ENCODE results near the gene ABCG8.

ABCG8 gene

DNA sequence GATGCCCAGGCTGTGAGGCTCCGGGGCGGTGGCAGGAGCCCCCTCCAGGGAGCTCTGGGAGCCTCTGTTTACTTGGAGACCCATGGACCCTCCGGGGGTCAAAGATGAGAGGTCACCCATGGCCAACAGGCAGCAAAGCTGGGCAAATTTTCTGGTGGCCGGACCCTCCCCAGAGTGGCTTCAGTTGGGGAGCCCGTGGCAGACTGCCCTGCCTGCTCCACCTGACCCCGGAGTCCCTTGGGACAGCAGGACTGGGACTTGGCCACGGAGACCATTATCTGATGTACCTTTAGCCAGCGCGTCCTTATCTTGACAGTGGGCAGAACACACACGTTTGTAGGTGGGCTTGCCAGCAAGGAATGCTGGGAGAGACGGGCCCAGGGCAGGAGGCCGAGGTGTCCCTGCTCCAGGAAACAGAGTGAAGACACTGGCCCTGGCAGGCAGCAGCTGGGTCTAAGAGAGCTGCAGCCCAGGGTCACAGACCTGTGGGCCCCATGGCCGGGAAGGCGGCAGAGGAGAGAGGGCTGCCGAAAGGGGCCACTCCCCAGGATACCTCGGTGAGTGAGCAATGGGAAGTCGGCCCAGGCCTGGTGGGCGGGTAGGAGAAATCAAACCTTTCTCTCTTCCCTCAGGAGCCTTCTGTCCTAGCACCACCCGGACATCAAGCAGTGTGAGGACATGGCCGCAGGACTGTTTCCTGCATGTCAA is at the start of gene ABCG8, which contains the start of gene ABCG5:
Gene ABCG8 (plus strand): TSS at position 412 of the 708 bp plus-strand sequence. CDS start 83 bp downstream, at position 495.
Gene ABCG5 (minus strand): TSS at position 280 of the 708 bp plus-strand sequence. CDS start 160 bp downstream, at position 120.
- Histone ChIP-seq H3K9me3 (ENCODE audit: low read depth, low read length) (no peaks in the 10 kb centered on the region), H3K27ac (no peak within 1 kb of the TSS), H3K4me3 (no peak within 1 kb of the TSS), H3K9ac (ENCODE audit: insufficient read length) (no peak within 1 kb of the TSS), H3K36me3 (ENCODE audit: insufficient read depth, low read length) (no peaks in the 10 kb centered on the region)
- TF ChIP-seq EZH2 (IDR thresholded peaks at IDR 0.05) (no peak), FOXP2 (optimal IDR thresholded peaks at IDR 0.05; ENCODE audit: control extremely low read depth, extremely low read length, insufficient read depth) (no peak), POLR2AphosphoS5 (IDR thresholded peaks at IDR 0.05; ENCODE audit: borderline replicate concordance, low read depth, low read length) (no peak)
- DNase-seq (ENCODE audit: low read depth, low spot score): no peak

DNA sequence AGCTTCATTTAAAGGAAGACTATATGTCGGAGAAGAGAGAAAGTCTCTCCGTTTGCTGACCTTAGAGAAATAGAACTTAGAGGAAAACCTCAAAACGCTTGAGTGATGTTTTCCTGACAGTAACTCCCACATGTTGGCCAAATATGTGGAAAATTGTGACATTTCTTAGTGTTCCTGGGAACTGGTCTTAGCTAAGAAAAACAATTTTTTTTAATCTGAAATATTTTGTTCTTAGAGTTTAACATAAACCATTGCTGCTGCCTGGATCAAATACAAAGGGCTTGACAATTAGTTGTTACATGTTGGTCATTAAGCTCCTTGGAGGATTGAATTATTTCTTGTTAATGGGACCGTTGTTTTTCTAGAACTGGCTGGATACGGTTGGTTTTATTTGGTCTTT is 48.6 kb upstream of the ABCG8 start:
- H3K27ac ChIP-seq: no peak overlapping the region
- TF ChIP-seq EZH2 (IDR thresholded peaks at IDR 0.05): no peak
- no peaks in the 10 kb centered on the region for H3K9me3 ChIP-seq (ENCODE audit: low read depth, low read length)
- H3K9ac ChIP-seq (ENCODE audit: insufficient read length): no peak overlapping the region
- no peak overlapping the region for H3K4me3 ChIP-seq
- H3K36me3 ChIP-seq (ENCODE audit: insufficient read depth, low read length): no peaks in the 10 kb centered on the region; the same call in 1 of the 2 replicates
- no peak for DNase-seq (ENCODE audit: low read depth, low spot score)

DNA sequence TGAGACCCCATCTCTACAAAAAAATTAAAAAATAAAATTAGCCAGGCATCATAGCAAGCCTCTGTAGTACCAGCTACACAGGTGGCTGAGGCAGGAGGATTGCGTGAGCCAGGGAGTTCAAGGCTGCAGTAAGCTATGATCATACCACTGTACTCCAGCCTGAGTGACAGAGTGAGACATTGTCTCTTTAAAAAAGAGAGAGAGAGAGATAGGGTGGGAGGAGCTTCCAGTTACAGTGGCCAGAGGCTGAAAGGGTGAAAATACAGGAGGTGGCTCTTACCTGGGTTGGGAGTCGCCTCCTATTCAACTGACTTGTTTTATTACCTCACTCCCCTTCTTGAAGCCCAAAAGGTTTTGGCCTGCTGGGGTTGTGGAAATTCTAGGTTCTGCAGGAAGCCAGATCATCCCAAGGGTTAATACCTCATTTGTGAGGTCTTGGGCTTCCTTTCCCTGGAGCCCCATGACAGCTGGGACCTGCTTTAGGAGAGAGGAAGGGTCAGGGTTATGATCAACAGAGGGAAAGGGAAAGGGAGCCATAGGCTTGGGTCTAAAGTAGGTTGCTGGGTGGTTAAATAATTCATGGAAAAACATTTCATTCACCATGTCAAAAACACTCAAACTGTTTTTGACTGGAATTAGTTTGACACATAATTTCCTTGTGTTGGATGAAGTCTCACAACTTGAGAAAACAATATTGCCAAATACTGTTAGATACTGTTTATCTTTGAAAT is 47.6 kb upstream of the ABCG8 start:
- DNase-seq (ENCODE audit: low read depth, low spot score): no peak
- no peaks in the 10 kb centered on the region for H3K9me3 ChIP-seq (ENCODE audit: low read depth, low read length)
- TF ChIP-seq FOXP2 (optimal IDR thresholded peaks at IDR 0.05; ENCODE audit: control extremely low read depth, extremely low read length, insufficient read depth) (no peak), EZH2 (IDR thresholded peaks at IDR 0.05) (no peak), POLR2AphosphoS5 (IDR thresholded peaks at IDR 0.05; ENCODE audit: borderline replicate concordance, low read depth, low read length) (no peak)
- H3K36me3 ChIP-seq (ENCODE audit: insufficient read depth, low read length): no peaks in the 10 kb centered on the region; the same call in 1 of the 2 replicates
- H3K9ac ChIP-seq (ENCODE audit: insufficient read length): no peak overlapping the region
- H3K27ac ChIP-seq: no peak overlapping the region
- no peak overlapping the region for H3K4me3 ChIP-seq

DNA sequence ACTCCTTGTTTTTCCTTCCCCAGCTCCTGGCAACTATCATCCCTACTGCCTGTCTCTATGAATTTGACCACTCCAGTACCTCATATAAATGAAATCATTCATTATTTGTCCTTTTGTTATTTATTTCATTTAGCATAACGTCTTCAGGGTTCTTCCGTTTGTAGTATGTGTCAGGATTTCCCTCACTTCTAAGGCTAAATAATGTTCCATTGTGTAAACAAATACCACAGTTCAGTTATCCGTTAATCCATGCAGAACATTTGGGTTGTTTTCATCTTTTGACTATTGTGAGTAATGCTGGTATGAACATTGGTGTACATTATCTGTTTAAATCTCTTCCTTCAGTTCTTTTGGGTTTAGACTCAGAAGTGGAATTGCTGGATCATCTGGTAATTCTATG is 46.1 kb upstream of the ABCG8 start:
- TF ChIP-seq FOXP2 (optimal IDR thresholded peaks at IDR 0.05; ENCODE audit: control extremely low read depth, extremely low read length, insufficient read depth): no peak
- no peak for TF ChIP-seq EZH2 (IDR thresholded peaks at IDR 0.05)
- TF ChIP-seq POLR2AphosphoS5 (IDR thresholded peaks at IDR 0.05; ENCODE audit: borderline replicate concordance, low read depth, low read length): no peak
- no peak overlapping the region for H3K27ac ChIP-seq
- H3K9me3 ChIP-seq (ENCODE audit: low read depth, low read length): no peaks in the 10 kb centered on the region
- DNase-seq (ENCODE audit: low read depth, low spot score): no peak
- no peaks in the 10 kb centered on the region; the same call in 1 of the 2 replicates for H3K36me3 ChIP-seq (ENCODE audit: insufficient read depth, low read length)
- no peak overlapping the region for H3K4me3 ChIP-seq
- H3K9ac ChIP-seq (ENCODE audit: insufficient read length): no peak overlapping the region

DNA sequence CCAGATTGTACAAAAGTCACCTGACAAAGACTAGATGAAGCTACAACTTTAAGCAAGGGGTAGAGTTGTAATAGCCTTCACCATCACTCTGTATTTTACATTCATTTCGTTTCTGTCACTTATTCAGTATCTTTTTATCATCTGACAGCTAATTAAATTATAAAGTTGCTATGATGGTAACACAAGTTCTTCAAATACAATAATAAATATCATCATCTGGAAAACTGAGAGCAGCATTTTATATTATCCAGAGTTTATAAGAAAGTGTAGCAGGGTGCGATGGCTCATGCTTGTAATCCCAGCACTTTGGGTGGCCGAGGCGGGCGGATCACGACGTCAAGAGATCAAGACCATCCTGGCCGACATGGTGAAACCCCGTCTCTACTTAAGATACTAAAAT is 43.8 kb upstream of the ABCG8 start:
- Histone ChIP-seq H3K9ac (ENCODE audit: insufficient read length) (no peak overlapping the region), H3K4me3 (no peak overlapping the region), H3K9me3 (ENCODE audit: low read depth, low read length) (no peaks in the 10 kb centered on the region), H3K27ac (no peak overlapping the region), H3K36me3 (ENCODE audit: insufficient read depth, low read length) (no peaks in the 10 kb centered on the region; the same call in 1 of the 2 replicates)
- TF ChIP-seq EZH2 (IDR thresholded peaks at IDR 0.05) (no peak), POLR2AphosphoS5 (IDR thresholded peaks at IDR 0.05; ENCODE audit: borderline replicate concordance, low read depth, low read length) (no peak), FOXP2 (optimal IDR thresholded peaks at IDR 0.05; ENCODE audit: control extremely low read depth, extremely low read length, insufficient read depth) (no peak)
- DNase-seq (ENCODE audit: low read depth, low spot score): no peak

DNA sequence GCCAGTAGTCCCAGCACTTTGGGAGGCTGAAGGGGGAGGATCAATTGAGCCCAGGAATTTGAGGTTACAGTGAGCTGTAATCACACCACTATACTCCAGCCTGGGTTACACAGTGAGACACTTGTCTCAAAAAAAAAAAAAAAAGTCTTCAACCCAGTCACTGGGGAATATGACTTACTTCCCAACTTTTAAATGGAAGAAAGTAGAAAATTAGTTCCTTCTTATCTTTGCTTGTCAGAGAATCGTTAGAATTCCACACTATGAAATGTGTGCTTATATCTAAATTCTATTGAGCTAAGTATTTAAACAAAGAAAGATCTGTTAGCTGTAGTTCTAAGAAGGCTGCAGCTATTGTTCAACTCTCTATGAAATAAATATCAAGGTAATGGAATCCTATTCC is 42.6 kb upstream of the ABCG8 start:
- TF ChIP-seq FOXP2 (optimal IDR thresholded peaks at IDR 0.05; ENCODE audit: control extremely low read depth, extremely low read length, insufficient read depth) (no peak), POLR2AphosphoS5 (IDR thresholded peaks at IDR 0.05; ENCODE audit: borderline replicate concordance, low read depth, low read length) (no peak), EZH2 (IDR thresholded peaks at IDR 0.05) (no peak)
- Histone ChIP-seq H3K36me3 (ENCODE audit: insufficient read depth, low read length) (no peaks in the 10 kb centered on the region; the same call in 1 of the 2 replicates), H3K9ac (ENCODE audit: insufficient read length) (no peak overlapping the region), H3K4me3 (no peak overlapping the region), H3K27ac (no peak overlapping the region), H3K9me3 (ENCODE audit: low read depth, low read length) (no peaks in the 10 kb centered on the region)
- DNase-seq (ENCODE audit: low read depth, low spot score): no peak

DNA sequence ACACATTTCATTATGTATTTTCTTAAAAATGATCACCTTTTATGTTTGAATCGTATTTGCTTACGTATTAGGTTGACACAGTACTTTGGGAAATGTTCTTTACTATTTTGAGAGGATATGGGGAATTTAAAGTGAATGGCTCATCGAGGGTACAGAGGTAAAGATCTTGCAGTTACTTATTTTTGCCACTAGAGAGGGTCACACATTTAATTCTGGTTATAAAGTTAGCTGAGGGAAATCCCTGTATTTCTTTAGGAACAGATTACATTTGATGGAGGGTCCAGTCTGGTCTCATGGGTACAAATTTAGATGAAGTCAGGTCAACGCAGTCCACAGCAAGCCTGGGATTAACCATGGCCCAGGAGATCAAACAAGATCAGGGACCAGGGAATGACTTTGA is 40.5 kb upstream of the ABCG8 start:
- DNase-seq (ENCODE audit: low read depth, low spot score): no peak
- Histone ChIP-seq H3K36me3 (ENCODE audit: insufficient read depth, low read length) (no peaks in the 10 kb centered on the region), H3K27ac (no peak overlapping the region), H3K4me3 (no peak overlapping the region), H3K9ac (ENCODE audit: insufficient read length) (no peak overlapping the region), H3K9me3 (ENCODE audit: low read depth, low read length) (no peaks in the 10 kb centered on the region)
- TF ChIP-seq EZH2 (IDR thresholded peaks at IDR 0.05) (no peak), POLR2AphosphoS5 (IDR thresholded peaks at IDR 0.05; ENCODE audit: borderline replicate concordance, low read depth, low read length) (no peak), FOXP2 (optimal IDR thresholded peaks at IDR 0.05; ENCODE audit: control extremely low read depth, extremely low read length, insufficient read depth) (no peak)

DNA sequence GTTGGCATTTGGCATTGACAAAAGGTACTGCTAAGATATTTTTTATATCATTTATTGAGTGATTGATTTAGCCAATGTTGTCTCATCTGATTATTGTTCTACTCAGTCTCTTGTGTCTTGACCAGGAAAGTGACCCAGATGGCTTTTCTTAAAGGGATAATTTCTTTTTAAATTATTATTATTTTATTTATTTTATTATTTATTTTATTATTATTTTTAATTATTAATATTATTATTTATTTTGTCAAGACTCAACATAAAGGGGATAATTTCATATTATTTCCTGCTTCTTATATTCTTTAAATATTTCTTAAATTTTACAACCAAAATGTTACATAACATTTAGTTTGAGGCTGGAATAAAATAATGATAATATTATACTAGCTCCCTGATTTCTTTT is 37.9 kb upstream of the ABCG8 start:
- H3K27ac ChIP-seq: no peak overlapping the region
- H3K9ac ChIP-seq (ENCODE audit: insufficient read length): no peak overlapping the region
- no peak overlapping the region for H3K4me3 ChIP-seq
- no peaks in the 10 kb centered on the region for H3K9me3 ChIP-seq (ENCODE audit: low read depth, low read length)
- no peak for DNase-seq (ENCODE audit: low read depth, low spot score)
- TF ChIP-seq FOXP2 (optimal IDR thresholded peaks at IDR 0.05; ENCODE audit: control extremely low read depth, extremely low read length, insufficient read depth) (no peak), EZH2 (IDR thresholded peaks at IDR 0.05) (no peak), POLR2AphosphoS5 (IDR thresholded peaks at IDR 0.05; ENCODE audit: borderline replicate concordance, low read depth, low read length) (no peak)
- peaks cover 3% of the 10 kb centered on the region for H3K36me3 ChIP-seq (ENCODE audit: insufficient read depth, low read length)
